CD4-positive, alpha-beta T cell treated with Interferon alpha-2 for 1 hour (primary cell): Measurements from ENCODE around the gene NCAN.
"Not testable (repeated sequence)": the region's sequence is repeated elsewhere in the genome, so short reads cannot be mapped to it uniquely, and the experiment has no call there.

ENCODE experiments used
- DNase-seq, 2 donors: peaks; one replicate each; pipeline ENCODE4 v3.0.0-alpha.2; 2020 to 2022

Gene NCAN

DNA sequence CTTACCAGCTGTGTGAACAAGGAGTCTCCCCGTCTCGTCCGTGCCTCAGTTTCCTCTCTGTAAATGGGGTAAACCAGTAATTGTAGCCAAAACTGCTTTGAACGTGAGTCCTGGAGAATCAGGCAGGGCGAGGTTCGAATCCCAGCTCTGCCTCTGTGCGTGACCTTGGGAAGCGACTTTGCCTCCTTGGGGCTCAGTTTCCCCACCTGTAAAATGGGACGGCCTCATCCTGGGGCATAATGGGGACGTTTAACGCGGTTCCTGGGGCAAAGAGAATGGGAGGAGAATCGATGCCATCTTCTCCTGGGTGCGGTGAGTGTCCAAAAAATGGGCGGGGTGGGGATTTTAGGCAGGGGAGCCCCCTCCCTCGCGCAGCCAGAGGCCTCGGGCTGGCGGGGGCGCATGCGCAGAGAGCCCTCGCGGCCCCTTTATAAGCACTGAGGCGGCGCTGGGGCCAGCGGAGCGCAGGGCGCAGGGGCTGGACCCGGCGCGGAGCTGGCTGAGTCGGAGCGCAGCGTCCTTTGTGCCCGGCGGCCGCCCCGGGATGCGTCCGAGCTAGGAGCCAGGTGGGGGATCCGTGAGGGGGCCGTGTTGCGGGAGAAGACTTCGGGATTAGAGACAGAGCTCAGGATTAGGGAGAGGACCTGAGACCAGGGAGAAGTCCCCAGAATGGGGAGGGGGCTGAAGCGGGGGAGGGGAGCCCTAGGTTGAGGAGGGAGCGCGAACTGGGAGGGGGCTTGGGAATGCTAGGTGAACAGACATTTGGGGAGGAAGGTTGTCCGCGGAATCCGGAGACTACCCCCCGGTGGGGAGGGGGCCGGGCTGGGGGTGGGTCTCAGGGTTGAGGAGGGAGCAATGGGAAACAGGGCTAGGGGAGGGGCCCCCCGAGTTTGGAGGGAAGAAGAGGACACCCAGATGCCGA, at the start of gene NCAN:
Gene NCAN (plus strand): TSS at position 460 of the 922 bp plus-strand sequence. CDS start 4,996 bp downstream, outside the sequence.
- no peak for DNase-seq

DNA sequence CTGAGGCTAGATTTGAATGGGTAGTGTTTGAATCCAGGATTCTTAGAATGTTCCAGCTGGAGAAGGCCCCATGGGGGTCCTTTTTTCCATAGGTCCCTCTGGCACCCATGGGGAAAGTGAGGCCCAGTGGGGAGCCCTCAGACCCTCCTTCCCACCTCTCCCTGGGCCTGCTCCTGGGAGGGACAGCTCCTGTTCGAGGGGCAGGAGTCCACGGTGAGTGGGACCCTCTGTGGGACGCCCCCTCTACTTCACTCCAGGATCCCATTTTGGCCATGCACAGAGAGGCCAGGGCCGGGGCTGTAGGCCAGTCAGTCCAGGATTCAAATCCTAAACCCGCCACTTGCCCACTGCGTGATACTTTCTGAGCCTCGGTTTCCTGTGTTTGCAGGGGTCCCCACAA, 49.3 kb upstream of the NCAN start:
- DNase-seq: no peak

DNA sequence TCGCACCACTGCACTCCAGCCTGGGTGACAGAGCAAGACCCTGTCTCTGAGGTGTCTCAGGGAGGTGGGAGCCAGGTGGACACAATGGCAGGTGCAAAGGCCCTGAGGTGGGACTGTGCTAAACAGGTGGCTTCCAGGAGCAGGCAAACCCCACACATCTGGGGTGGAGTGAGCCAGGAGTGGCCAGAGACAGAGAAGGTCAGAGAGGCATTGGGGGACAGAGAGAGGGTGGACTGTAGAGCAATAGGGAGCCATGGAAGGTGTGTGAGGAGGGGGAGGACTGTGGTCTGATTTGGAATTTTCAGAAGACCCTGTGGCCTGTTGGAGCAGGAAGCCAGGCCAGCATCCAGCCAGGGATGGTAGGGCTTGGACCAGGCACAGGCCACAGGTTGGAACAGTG, 46.4 kb upstream of the NCAN start:
- DNase-seq: no peak

DNA sequence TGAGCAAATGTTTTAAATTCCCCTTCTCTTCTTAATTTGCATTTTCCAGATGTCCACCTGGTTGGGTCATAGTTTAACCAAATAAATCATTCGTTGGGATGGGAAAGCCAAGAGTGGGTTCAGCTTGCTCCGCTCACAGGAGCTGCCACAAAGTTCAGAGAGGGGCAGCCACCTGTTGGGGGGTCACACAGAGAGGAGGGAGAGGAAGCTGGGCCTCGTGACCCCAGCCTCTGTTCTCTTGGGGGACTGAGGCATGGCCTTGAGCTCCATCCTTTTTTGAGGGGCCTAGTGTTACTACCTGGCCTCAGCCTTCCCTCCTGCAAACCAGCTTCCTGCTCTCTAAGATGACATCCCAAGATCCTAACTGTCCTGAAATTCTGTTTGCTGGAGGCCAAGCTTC, 44.1 kb upstream of the NCAN start:
- no peak for DNase-seq

DNA sequence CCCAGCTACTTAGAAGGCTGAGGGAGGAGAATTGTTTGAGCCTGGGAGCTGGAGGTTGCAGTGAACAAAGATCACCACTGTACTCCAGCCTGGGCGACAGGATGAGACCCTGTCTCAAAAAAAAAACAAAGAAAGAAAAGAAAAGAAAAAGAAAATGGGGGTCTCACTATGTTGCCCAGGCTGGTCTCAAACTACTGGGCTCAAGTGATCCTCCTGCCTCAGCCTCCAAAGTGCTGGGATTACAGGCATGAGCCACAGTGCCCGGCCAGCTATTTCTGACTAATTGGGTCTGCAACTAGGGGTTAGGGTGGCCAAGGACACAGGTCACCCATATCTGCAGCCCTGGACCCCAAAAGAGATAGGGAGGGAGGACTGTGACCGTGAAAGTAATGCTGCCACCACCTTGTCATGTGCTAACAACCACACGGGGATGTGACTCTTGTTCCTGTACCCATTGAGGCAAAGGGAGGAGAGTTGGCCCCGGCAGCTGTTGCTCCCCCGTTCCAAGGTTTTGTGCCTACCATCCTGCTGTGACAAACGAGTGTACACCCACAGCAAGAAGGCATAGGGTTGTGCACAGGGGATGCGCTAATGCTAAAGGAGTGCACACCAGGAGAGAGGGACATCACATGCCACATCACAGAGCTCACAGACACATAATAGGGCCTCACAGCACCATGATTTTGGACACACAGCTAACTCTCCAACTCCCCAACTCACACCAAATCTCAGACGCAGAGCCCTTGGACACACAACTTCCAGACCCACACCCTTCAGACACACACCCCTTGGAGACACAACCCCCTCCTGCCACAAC, 42.3 kb upstream of the NCAN start:
- DNase-seq: no peak

DNA sequence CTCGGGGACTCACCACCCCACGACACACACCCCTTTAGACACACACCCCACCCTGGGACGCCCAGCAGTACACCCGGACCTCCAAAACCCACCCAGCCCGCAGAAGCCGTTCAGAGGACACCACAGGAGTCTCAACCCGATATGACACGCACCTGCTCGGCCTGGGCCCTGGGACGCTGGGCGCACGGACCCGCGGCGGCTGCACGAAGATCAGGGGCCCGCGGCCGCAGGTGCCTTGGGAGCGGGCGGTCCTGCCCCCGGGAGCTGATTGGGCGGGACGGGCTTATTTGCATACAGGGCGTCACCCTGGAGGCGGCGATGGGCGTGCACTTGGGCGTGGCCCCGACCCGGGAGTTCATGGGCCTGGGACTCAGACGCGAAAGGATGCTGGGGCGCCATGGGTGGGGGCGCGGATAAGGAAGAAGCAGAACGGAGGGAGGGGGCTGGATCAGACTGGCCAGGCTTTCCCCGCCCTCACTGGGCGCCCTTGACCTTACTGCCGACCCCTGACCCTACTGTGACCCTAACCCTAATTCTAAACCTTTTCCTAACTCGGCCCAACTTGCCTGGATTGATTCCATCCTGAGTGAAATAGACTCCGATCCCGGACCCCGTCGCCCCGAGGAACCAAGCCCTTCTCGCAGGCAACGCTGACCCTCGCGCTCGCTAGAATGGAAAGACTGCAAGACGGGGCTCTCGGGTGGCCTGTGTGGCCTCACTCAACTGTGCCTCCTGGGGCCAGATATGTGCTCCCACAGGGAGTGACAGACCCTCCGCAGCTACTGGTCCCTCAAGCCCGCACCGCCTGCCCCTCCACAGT, 41.5 kb upstream of the NCAN start, which contains the start of gene MEF2B:
Gene MEF2B (minus strand): TSS at position 211 of the 820 bp plus-strand sequence. CDS start 19,528 bp downstream, outside the sequence.
- DNase-seq: peak; percentile 75 to 78

DNA sequence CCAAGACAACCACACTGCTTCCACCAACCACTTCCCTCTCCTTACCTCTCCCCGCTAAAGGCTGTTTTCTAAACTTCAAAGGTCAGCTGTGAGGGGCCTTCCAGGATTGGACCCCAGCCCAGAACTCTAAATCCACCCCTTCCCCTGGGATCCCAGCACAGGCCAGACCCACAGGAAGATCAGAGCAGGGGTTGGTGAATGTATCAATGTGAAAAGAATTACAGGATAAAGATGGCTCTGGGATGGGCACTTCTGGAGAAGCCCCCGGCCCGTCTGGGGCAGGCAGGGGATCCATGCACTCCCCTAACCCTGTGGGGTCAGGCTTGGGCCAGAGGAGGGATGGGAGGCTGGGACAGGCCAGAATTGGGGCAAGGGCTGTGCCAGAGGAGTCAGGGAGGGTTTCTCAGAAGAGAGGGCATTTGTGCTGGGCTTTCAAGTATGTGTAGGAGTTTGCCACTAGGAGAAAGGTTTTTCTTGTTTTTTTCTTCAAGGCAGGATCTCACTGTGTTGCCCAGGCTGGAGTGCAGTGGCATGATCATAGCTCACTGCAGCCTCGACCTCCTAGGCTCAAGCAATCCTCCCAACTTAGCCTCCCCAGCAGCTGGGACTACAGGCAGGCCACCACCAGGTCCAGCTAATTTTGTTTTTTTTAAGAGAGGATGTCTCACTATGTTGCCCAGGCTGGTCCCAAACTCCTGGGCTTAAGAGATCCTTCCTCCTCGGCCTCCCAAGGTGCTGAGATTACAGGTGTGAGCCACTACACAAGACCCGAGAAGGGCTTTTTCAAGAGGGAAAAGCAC, 40.7 kb upstream of the NCAN start:
- DNase-seq: no peak

DNA sequence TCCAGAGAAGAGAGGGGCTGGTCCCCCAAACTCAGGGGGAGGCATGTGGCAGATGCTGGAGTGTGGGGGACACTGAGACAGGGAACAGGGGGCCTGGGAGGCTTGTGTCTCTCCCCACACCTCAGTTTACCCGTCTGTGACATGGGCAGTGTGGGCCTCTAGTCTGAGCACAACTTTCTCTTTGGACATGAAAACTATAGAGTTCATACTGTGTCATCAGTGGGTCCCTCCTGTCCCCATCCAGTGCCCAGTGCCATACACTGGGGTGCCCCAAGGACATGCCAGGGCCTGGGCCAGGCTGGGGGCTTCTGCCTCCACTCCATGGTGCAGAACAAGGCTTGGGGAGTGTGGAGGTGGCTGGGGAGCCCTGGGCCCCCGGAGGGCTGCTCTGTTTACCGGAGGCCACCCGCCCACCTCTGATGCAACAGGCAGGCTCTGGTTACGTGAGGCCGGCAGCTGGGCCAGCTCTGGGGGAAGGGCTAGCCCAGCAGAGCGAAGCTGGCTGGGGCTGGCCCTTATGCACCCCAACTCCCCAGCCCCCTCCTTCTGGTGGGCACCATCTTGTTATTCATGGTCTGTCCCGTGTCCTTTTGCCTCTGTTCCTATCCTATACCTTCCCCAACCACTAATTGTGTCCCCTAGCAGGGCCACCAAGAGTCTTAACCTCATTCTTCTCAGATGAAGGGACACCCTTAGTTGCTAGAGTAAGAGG, 39.8 kb upstream of the NCAN start:
- no peak for DNase-seq

DNA sequence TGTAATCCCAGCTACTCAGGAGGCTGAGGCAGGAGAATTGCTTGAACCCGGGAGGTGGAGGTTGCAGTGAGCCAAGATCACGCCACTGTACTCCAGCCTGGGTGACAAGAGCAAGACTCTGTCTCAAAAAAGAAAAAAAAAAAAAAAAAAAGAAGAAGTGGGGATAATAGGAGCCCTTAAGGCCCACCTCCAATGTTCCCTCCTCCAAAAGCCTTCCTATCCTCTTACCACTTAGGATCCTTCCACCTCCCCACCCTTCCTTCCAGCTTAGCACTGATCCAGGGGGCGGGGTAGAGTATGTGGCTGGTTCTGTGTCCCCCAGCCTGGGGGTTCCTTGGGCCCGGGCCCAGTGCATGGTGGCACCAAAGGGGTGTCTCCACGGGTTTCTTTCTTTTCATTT, 38.5 kb upstream of the NCAN start:
- not testable (repeated sequence) for DNase-seq

DNA sequence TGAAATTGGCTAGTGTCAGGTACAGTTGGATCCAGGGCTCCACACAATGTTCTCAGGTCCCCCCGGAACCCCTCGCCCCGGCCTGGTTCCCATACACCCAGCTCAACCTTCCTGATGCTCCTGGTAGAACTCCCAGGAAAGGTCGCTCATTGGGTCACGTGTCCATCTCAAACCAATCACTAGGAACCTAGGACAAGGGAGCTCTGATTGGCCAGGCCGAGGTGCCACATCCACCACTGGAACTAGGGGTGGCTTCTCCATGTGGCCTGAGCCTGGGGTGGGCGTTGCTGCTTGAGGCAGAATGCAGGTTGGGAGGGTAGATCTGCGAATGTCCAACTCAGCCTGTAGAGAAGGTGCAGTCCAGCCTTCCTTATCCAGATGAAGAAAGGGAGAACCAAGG, 34.8 kb upstream of the NCAN start:
- no peak for DNase-seq

DNA sequence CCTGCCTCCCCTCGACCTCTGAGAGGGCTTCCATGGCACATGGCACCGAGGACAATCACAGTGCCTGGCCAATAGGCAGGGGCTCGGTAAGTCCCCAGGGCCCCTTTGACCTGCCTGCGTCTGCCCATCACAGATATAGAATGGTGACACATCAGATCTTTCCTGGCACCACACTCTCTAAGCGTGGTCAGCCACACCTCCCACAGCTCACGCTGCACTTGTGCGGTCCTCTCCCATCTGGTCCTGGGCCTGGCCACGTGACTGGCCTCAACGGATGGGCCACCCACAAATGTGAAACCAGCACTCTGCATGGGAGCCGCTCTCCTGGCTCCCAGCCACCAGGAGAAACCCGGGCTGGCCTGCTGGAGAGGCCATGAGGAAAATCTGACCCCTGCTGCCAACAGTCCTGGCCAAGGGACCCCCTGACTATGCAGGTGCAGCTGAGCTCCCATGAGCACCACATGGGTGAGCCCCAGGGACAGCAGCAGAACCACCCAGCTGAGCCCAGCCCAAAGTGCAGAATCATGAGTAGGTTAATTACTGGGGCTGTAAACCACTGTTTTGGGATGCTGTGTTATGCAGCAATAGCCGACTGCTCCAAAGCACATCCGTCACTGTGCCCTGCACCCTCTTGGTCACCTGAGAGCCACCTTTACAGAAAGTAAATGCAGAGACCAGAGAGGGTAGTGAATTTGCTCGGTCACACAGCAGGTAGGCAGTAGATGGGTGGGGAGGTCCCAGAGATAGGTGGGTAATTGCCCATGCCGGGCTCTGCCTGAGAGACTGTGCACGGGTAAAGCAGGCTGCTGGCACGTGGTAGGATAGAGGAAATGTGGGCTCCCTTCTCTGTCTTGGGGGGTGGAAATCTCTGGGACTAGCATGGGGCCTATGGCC, 32.0 kb upstream of the NCAN start:
- no peak for DNase-seq

DNA sequence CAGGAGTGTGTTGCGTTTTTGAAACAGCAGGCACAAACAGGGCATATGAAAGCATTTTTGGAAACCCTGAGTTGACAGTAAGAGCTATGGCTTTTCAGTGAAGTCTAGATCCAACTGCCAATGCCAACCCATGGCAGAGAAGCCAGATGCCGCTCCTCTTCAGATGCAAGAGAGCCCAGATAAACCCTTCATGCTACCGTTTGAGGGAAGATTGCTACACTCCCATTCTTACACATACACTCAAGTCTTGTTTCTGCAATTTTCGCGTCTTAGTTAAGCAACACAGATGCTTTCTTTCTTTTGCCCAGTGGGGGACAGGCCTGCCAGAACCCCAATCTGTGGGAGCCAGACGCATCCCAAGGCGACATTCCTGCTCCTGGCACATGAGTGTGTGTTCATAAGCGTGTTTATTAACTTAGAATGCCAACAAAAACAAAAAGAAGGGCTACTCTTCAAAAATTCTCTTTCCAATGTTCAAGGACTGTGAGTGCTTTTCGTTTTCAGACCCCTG, 30.2 kb upstream of the NCAN start:
- DNase-seq: no peak

DNA sequence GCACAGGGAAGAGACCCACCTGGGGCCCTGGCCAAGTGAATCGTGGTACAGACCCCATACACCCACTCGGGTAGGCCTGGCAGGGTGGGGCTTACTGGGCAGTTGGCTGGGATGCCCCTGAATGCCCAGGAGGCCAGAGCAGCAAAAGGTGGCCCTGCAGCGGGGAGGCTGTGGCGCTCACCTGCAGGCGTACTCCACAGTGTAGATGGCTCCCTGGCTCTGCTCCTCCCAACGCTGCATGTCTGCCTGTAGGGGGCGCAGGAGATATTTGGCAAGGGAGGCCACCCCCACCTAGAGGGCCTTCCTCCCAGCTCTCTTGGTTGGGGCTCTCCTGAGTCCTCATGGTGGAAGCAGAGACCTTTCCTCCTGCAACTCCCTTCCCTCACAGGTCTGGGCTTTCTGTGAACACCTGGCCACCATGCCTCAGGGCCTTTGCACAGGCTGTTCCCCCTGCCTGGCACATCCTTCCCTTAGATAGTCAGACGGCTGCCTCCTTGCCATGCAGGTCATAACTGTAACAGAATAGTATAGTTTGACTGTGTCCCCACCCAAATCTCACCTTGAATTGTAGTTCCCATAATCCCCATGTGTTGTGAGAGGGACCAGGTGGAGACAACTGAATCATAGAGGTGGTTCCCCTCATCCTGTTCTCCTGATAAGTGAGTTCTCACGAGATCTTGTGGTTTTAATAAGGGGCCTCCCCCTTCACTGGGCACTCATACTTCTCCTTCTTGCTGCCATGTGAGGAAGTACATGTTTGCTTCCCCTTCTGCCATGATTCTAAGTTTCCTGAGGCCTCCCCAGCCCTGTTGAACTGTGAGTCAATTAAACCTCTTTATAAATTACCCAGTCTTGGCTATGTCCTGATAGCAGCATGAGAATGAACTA, 25.7 kb upstream of the NCAN start:
- DNase-seq: peak; percentile 49 to 75

DNA sequence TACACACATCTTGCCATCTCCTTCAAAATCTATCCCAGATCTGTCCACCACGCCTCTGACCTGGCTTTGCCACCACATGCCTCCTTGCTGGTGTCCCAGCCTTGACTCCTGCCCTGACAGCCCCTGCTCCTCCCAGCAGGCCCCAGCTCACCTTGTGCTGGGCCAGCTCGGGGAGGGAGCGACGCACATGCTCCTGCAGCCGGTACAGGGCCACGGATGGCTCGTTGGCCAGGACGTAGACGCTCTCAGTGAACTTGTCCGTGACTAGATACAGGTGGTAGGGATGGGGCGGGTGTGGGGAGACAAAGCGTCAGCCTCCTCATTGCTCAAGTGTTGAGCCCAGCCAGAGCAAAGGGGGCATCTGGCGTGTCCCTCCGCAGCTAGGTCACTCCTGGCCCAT, 25.0 kb upstream of the NCAN start:
- DNase-seq: no peak

DNA sequence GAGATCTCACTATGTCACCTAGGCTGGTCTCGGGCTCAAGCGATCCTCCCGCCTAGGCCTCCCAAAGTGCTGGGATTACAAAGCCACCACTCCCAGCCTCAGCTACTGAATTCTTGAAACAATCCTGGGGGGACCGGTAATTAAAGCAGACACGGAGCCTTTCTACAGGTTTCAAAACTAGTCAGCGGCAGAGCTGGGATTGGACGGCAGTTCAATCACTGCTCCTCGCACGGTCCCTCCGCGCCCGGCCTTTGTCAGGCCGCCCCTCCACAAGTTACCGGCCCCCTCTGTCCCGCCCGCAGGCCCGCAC, 20.0 kb upstream of the NCAN start:
- no peak for DNase-seq

DNA sequence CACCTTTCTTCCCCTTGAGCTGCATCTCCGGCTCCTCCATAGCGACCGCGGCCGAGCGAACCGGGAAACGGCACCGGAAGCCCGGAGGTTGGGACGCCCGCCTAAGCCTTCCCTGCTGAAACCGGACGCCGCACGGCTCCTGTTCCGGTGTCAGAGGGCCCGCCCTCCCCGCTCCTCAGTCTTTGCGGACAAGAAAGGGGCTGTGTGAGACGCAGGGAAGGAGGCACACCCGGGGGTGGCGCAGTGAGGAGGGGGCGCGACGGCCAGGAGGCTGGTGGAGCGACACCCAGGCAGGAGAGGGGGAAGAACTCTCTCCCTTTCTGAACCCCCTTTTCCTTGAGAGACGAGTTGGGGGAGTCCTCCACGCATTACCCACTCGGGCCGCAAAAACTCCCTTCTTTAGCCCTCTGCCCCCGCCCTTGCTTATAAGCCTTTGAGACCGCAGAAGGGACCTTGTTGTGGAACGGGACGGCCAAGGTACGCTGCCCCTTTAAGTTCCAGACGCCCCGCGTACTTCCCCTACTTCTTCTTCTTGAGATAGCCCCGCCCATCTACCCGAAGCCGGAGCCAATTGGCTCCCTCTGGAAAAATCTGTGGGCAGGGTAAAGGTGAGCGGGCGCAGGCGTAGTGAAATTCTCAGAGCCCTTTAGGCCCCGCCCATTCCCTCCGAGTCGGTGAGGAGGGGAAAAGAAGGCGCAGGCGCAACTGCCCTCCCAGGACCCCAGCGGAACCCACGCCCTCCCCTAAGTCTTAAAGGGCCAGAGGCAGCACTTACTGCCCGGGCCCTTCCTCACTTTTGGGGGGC, 19.5 kb upstream of the NCAN start, which contains the start of the genes BORCS8 and RFXANK:
Gene BORCS8 (minus strand): TSS at position 75 of the 805 bp plus-strand sequence. CDS start 35 bp downstream, at position 40.
Gene RFXANK (plus strand): TSS at position 181 of the 805 bp plus-strand sequence. CDS start 1,689 bp downstream, outside the sequence.
- peak; percentile 99 to 100 for DNase-seq

DNA sequence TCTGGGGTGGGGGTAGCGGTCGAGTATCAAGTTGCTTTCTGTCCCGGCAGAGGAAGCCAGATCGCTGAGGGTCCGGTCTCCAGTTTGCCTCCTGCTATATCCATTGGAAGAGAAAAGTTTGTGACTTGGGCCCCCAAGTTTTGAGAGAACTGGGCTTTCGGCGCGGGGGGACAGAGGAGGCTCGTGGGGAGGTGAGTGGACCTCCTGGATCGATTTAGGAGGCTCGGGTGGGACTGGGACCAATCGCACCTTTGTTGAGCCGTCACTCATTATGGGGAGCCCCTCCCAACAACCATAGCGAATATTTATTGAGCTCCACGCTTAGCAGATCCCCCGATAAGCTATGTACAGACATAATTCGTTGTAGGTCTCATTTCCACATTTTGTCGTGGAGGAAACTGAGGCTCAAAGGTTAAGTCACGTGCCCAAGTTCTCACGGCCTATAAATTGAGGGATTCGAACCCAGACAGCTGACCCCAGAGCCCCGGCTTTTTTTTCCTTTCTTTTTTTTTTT, 18.8 kb upstream of the NCAN start:
- DNase-seq: no peak

DNA sequence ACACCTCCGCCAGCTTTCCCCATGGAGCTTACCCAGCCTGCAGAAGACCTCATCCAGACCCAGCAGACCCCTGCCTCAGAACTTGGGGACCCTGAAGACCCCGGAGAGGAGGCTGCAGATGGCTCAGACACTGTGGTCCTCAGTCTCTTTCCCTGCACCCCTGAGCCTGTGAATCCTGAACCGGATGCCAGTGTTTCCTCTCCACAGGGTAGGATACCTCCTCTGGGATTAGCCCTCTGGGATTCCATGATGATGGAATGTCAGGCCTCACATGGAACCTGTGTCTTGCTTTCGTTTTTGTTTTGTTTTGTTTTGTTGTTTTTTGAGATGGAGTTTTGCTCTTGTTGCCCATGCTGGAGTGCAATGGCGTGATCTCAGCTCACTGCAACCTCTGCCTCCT, 17.8 kb upstream of the NCAN start:
- no peak for DNase-seq
